H9 (cell line): ENCODE data around the gene RIOK2. TPM values are rescaled to one million over a fixed set of nuclear protein-coding genes. Genes with fewer than 3 reads are reported as not detected.

Experiments
- DNase-seq: peaks from one replicate; pipeline ENCODE4 v3.0.0-alpha.2; 2017
- H2AFZ ChIP-seq: one replicate; pipeline ENCODE4 v1.6.1; 2013; ENCODE audit warnings: mild to moderate bottlenecking, low read length, control low read depth, moderate library complexity
- H2AK5ac ChIP-seq: 2 replicates; pipeline ENCODE4 v1.6.1; 2013; ENCODE audit warnings: low read length, control low read depth, mixed read lengths; ENCODE audit not compliant: insufficient read length
- H2BK120ac ChIP-seq: one replicate; pipeline ENCODE4 v1.6.1; 2013; ENCODE audit warnings: low read depth, mild to moderate bottlenecking, low read length, control low read depth, inconsistent platforms; ENCODE audit not compliant: poor library complexity, severe bottlenecking
- H2BK12ac ChIP-seq: 2 replicates; pipeline ENCODE4 v1.6.1; 2013; ENCODE audit warnings: low read length, control low read depth, mixed read lengths, low read depth; ENCODE audit not compliant: insufficient read length
- H2BK15ac ChIP-seq: 2 replicates; pipeline ENCODE4 v1.6.1; 2013; ENCODE audit warnings: low read depth, low read length, control low read depth
- H2BK20ac ChIP-seq: one replicate; pipeline ENCODE4 v1.6.1; 2013; ENCODE audit warnings: low read depth, mild to moderate bottlenecking, low read length, control low read depth, inconsistent platforms; ENCODE audit not compliant: poor library complexity, severe bottlenecking
- H2BK5ac ChIP-seq: 2 replicates; pipeline ENCODE4 v1.6.1; 2013; ENCODE audit warnings: low read length, control low read depth, mixed read lengths; ENCODE audit not compliant: insufficient read length
- H3K14ac ChIP-seq: 2 replicates; pipeline ENCODE4 v1.6.1; 2013; ENCODE audit warnings: low read length, control low read depth; ENCODE audit not compliant: insufficient read depth
- H3K18ac ChIP-seq: 2 replicates; pipeline ENCODE4 v1.6.1; 2013; ENCODE audit warnings: low read depth, mild to moderate bottlenecking, mixed read lengths, low read length, control low read depth; ENCODE audit not compliant: insufficient read length
- H3K23ac ChIP-seq: 2 replicates; pipeline ENCODE4 v1.6.1; 2013; ENCODE audit warnings: low read length, control low read depth, mixed read lengths, low read depth; ENCODE audit not compliant: insufficient read length
- H3K23me2 ChIP-seq: 2 replicates; pipeline ENCODE4 v1.6.1; 2013; ENCODE audit warnings: low read depth, mild to moderate bottlenecking, mixed read lengths, low read length, control low read depth; ENCODE audit not compliant: insufficient read length, poor library complexity, severe bottlenecking
- H3K27ac ChIP-seq: 2 replicates; pipeline ENCODE4 v1.5.1; 2013; ENCODE audit warnings: low read length, control low read depth, mixed read lengths, low read depth; ENCODE audit not compliant: insufficient read length
- H3K27me3 ChIP-seq: 2 replicates; pipeline ENCODE4 v1.6.1; 2013; ENCODE audit warnings: low read length, control low read depth, inconsistent platforms; ENCODE audit not compliant: insufficient read depth
- H3K4ac ChIP-seq: 2 replicates; pipeline ENCODE4 v1.6.1; 2013; ENCODE audit warnings: low read depth, mild to moderate bottlenecking, control low read depth, inconsistent platforms, low read length, moderate library complexity
- H3K4me1 ChIP-seq: 2 replicates; pipeline ENCODE4 v1.6.1; 2013; ENCODE audit warnings: low read length, control low read depth, inconsistent platforms; ENCODE audit not compliant: insufficient read depth
- H3K4me2 ChIP-seq: 2 replicates; pipeline ENCODE4 v1.6.1; 2013; ENCODE audit warnings: low read length, control low read depth, mixed read lengths; ENCODE audit not compliant: insufficient read length, insufficient read depth
- H3K56ac ChIP-seq: 2 replicates; pipeline ENCODE4 v1.6.1; 2013; ENCODE audit warnings: low read depth, mild to moderate bottlenecking, mixed read lengths, low read length, control low read depth; ENCODE audit not compliant: insufficient read length
- H3K79me1 ChIP-seq: 2 replicates; pipeline ENCODE4 v1.6.1; 2013; ENCODE audit warnings: low read depth, mild to moderate bottlenecking, moderate library complexity, low read length, control low read depth, inconsistent platforms; ENCODE audit not compliant: insufficient read depth, poor library complexity, severe bottlenecking
- H3K79me2 ChIP-seq: 2 replicates; pipeline ENCODE4 v1.6.1; 2013; ENCODE audit warnings: low read length, control low read depth, inconsistent platforms; ENCODE audit not compliant: insufficient read depth
- H3K9ac ChIP-seq: 2 replicates; pipeline ENCODE4 v1.6.1; 2013; ENCODE audit warnings: low read length, control low read depth, mixed read lengths; ENCODE audit not compliant: insufficient read length; ENCODE audit errors: extremely low read depth
- H3K9me3 ChIP-seq: one replicate; pipeline ENCODE4 v1.6.1; 2013; ENCODE audit warnings: low read depth, low read length, inconsistent platforms; ENCODE audit not compliant: control insufficient read depth
- H3T11ph ChIP-seq: one replicate; pipeline ENCODE4 v1.6.1; 2013; ENCODE audit warnings: mild to moderate bottlenecking, low read length, control low read depth, inconsistent platforms
- H4K20me1 ChIP-seq: one replicate; pipeline ENCODE4 v1.6.1; 2013; ENCODE audit not compliant: control insufficient read depth, insufficient read length, insufficient read depth
- H4K5ac ChIP-seq: 2 replicates; pipeline ENCODE4 v1.6.1; 2013; ENCODE audit warnings: low read depth, mild to moderate bottlenecking, mixed read lengths, low read length, control low read depth; ENCODE audit not compliant: insufficient read length
- H4K8ac ChIP-seq: replicated peaks from 2 replicates; pipeline ENCODE4 v1.6.1; 2013; ENCODE audit warnings: low read length, control low read depth, mixed read lengths, low read depth; ENCODE audit not compliant: insufficient read length
- H4K91ac ChIP-seq: 2 replicates; pipeline ENCODE4 v1.6.1; 2013; ENCODE audit warnings: low read depth, mild to moderate bottlenecking, moderate library complexity, mixed read lengths, low read length, control low read depth; ENCODE audit not compliant: insufficient read length
- H3K27ac Mint-ChIP-seq, 3 experiments: 2 replicates in 2 of 3; 3 replicates in 1 of 3; pipeline ENCODE4 v1.8.0; 2020 to 2021; ENCODE audit warnings: mixed read lengths in 3 of 3, mild to moderate bottlenecking in 1 of 3, moderate library complexity in 1 of 3
- H3K27me3 Mint-ChIP-seq: 2 replicates; pipeline ENCODE4 v1.8.0; 2021; ENCODE audit warnings: low read depth, mild to moderate bottlenecking, moderate library complexity, mixed read lengths
- H3K36me3 Mint-ChIP-seq, 3 experiments: 2 replicates in 2 of 3; 3 replicates in 1 of 3; pipeline ENCODE4 v1.8.0; 2020 to 2021; ENCODE audit warnings: low read depth in 3 of 3, mixed read lengths in 3 of 3; ENCODE audit not compliant: insufficient read depth in 1 of 3
- H3K4me1 Mint-ChIP-seq, 2 experiments: 2 replicates each; pipeline ENCODE4 v1.8.0; 2020; ENCODE audit warnings: mixed read lengths in 2 of 2
- H3K4me3 Mint-ChIP-seq, 2 experiments: 2 replicates in 1 of 2; 3 replicates in 1 of 2; pipeline ENCODE4 v1.8.0; 2020 to 2021; ENCODE audit warnings: mild to moderate bottlenecking in 2 of 2, mixed read lengths in 2 of 2, moderate library complexity in 1 of 2
- H3K9me3 Mint-ChIP-seq, 2 experiments: 2 replicates in 1 of 2; 3 replicates in 1 of 2; pipeline ENCODE4 v1.8.0; 2020; ENCODE audit warnings: mild to moderate bottlenecking in 2 of 2, mixed read lengths in 2 of 2, moderate library complexity in 1 of 2
- WGBS: extraction: QIAGEN DNeasy Blood & Tissue Kit; methylation state at CpG from one replicate; pipeline ENCODE4 v1.1.7; 2013; ENCODE audit warnings: missing lambda C conversion rate, low lambda C conversion rate, mixed read lengths; ENCODE audit not compliant: insufficient read length; ENCODE audit errors: extremely low coverage; 5-methylcytosine and 5-hydroxymethylcytosine counted together
- total RNA-seq: library from RNA; stranded (reverse); gene quantifications from 2 replicates; pipeline ENCODE4 v1.2.1, GENCODE V29; 2021
- TF ChIP-seq, protein P1 (sequence below): fragments of 200-600 bp; sonication (generic); conservative IDR thresholded peaks from 3 replicates; pipeline ENCODE4 v1.8.0; 2021; ENCODE audit warnings: antibody characterized with exemption, mild to moderate bottlenecking

Gene RIOK2
- total RNA-seq, 1 experiment from 2014 or later, result 39.5 TPM

DNA sequence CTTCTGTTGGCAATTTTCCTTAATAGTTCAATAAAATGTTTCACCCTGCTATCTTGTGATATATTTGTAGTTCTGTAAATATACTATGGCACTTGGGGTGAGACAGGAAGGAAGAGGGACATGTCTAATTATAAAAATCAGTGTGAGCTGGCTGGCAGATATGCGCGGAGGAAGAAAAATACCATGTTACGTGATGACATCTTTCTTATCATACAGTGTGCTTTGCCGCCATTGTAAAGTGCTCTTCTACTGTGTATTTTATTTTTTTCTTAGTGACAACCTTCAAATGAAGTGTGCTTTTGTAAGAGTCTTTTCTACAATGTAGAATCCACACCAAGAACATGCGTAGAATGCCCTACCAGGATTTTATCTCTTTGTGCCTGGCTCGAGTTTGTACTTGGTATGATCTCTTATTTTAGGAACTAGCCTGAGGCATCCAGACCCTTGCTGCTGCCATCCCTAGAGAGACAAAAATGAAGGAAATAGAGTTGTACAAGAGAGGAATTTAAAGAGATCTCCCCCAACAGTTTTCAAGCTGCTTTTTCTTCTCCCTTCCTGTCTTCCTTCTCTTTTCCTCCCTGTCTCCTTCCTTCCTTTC lies 46.7 kb upstream of the RIOK2 start:
- Histone ChIP-seq H3K79me2 (no peaks in the 10 kb centered on the region), H3K4ac (no peak overlapping the region), H2BK120ac (no peak overlapping the region), H2AFZ (no peak overlapping the region), H2BK5ac (no peak overlapping the region), H4K8ac (no peak overlapping the region), H2BK20ac (no peak overlapping the region), H4K91ac (no peak overlapping the region), H4K20me1 (no peaks in the 10 kb centered on the region), H2AK5ac (no peak overlapping the region), H3K9me3 (no peaks in the 10 kb centered on the region), H3K56ac (no peak overlapping the region), H4K5ac (no peak overlapping the region), H3K79me1 (no peaks in the 10 kb centered on the region), H3K27ac (no peak overlapping the region), H3K4me1 (no peaks in the 10 kb centered on the region), H2BK12ac (no peak overlapping the region), H3K4me2 (no peak overlapping the region), H3K18ac (no peak overlapping the region), H3K23me2 (no peaks in the 10 kb centered on the region), H3T11ph (no peak overlapping the region), H3K14ac (no peak overlapping the region), H2BK15ac (no peak overlapping the region), H3K9ac (no peak overlapping the region), H3K27me3 (no peaks in the 10 kb centered on the region), H3K23ac (no peak overlapping the region)
- TF ChIP-seq, protein P1, sequence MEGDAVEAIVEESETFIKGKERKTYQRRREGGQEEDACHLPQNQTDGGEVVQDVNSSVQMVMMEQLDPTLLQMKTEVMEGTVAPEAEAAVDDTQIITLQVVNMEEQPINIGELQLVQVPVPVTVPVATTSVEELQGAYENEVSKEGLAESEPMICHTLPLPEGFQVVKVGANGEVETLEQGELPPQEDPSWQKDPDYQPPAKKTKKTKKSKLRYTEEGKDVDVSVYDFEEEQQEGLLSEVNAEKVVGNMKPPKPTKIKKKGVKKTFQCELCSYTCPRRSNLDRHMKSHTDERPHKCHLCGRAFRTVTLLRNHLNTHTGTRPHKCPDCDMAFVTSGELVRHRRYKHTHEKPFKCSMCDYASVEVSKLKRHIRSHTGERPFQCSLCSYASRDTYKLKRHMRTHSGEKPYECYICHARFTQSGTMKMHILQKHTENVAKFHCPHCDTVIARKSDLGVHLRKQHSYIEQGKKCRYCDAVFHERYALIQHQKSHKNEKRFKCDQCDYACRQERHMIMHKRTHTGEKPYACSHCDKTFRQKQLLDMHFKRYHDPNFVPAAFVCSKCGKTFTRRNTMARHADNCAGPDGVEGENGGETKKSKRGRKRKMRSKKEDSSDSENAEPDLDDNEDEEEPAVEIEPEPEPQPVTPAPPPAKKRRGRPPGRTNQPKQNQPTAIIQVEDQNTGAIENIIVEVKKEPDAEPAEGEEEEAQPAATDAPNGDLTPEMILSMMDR, result no peak
- no peaks in the 10 kb centered on the region for H3K4me1 Mint-ChIP-seq
- H3K9me3 Mint-ChIP-seq, result peaks cover 4 to 5% of the 10 kb centered on the region in 2 experiments
- no peak overlapping the region for H3K4me3 Mint-ChIP-seq
- no peak for DNase-seq
- no peak overlapping the region for H3K27ac Mint-ChIP-seq
- H3K36me3 Mint-ChIP-seq, result peaks cover 0 to 3% (median 2%) of the 10 kb centered on the region in 3 experiments; a peak in 3 of 7 replicates
- no peaks in the 10 kb centered on the region for H3K27me3 Mint-ChIP-seq
- no CpG with 5 or more reads among the region's 6 CpGs for WGBS
